ENCODE results near the gene CATSPERD.

Gene CATSPERD

DNA sequence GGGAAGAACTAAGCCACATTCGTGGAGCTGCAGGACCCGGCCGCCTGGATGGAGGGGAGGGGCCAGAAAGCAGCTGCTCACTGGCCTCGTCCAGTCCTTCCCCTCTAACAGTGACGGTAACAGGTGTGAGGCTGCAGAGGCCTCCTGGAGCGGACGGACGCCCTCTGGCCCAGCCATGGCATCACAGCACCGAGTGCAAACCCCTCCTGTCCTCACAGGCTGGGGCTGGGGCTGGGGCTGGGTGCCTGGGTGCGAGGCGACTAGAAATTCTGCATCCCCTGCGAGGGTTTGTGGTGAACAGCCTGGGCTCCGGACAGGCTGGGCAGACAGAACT is 43.7 kb upstream of the CATSPERD start:
- no peak for DNase-seq (ENCODE audit: low spot score)
- TF ChIP-seq CTCF (IDR thresholded peaks at IDR 0.05; ENCODE audit: extremely low read depth, missing control alignments): no peak

- DNase-seq (ENCODE audit: low spot score): no peak
- no peak for TF ChIP-seq CTCF (IDR thresholded peaks at IDR 0.05; ENCODE audit: extremely low read depth, missing control alignments)
Measured at GRCh38 chr19:5677136-5677535, 43.3 kb upstream of the CATSPERD start.

GRCh38 chr19:5677580-5677979 is 42.9 kb upstream of the CATSPERD start:
- TF ChIP-seq CTCF (IDR thresholded peaks at IDR 0.05; ENCODE audit: extremely low read depth, missing control alignments): no peak
- no peak for DNase-seq (ENCODE audit: low spot score)

- no peak for TF ChIP-seq CTCF (IDR thresholded peaks at IDR 0.05; ENCODE audit: extremely low read depth, missing control alignments)
- DNase-seq (ENCODE audit: low spot score): no peak
Measured at GRCh38 chr19:5678071-5678718, 42.2 kb upstream of the CATSPERD start.

GRCh38 chr19:5679289-5680083 is 41.0 kb upstream of the CATSPERD start:
- no peak for DNase-seq (ENCODE audit: low spot score)
- no peak for TF ChIP-seq CTCF (IDR thresholded peaks at IDR 0.05; ENCODE audit: extremely low read depth, missing control alignments)

- no peak for TF ChIP-seq CTCF (IDR thresholded peaks at IDR 0.05; ENCODE audit: extremely low read depth, missing control alignments)
- DNase-seq (ENCODE audit: low spot score): no peak
Measured at GRCh38 chr19:5680084-5680436, 40.4 kb upstream of the CATSPERD start.

DNA sequence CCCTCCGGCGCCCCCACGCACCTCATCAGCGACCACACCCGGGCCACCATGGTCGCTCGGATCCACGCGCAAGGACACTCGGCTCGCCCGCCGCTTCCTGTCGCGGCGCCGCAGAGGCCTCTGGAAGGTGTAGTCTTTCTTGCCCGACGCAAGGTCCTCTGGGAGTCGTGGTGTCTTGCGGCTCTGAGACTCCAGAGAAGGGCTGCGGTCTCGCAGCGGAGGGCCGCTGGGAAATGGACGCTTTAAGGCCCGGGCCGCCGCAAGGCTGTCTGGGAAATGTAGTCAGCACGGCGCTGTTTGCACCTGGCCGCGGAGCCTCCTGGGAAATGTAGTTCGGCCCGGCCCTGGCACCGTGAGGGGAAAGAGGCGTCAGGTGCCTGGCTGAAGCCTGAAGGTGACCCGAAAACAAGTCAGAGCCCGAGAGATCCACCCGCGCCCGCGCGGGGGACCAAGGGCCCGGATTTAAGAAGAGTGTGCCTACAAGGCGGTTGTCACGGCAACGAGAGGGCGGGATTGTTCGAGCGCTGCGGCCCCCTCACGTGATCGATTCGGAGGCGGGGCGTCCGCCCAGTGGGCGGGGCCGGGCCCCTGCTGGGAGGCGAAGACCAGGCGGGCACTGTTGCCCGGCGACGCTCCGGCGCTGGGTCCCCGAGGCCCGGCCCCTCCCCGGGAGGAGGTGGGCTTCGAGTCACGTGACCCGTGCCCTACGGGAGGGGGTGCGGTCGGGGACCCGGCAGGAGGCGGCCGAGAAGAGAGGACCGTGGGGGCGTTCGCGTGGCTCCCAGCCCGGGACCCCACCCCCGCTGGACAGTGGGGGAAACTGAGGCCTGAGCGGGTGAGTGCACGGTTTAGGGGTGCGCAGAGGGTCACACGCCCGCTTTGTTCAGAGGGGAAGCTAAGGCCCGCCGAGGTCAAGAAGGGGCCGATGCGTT is 39.7 kb upstream of the CATSPERD start, which contains the start of the genes HSD11B1L and MICOS13:
HSD11B1L (plus strand) TSS at position 591 of the 932 bp plus-strand sequence. CDS start 3,806 bp downstream, outside the sequence.
MICOS13 (minus strand) TSS at position 80 of the 932 bp plus-strand sequence; CDS start at position 50, 30 bp downstream.
- no peak for TF ChIP-seq CTCF (IDR thresholded peaks at IDR 0.05; ENCODE audit: extremely low read depth, missing control alignments)
- DNase-seq (ENCODE audit: low spot score): peak; percentile 95

Data from GM20000 (cell line).